ENCODE measurements around the gene C3orf20.

DNA sequence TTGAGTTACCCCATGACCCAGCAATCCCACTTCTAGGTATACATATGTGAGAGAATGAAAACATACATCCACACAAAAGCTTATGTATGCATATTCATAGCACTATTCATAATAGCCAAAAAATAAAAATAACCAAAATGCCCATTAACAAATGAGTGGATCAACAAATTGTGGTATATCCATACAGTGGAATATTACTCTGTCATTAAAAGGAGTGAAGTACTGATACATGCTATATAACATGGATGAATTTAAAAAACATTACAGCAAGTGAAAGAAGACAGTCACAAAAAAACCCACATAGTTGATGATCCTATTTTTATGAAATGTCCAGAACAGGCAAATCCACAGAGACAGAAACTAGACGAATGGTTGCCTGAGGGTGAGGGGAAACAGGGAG, 5.2 kb downstream of the C3orf20 start:
- TF ChIP-seq EZH2 (IDR thresholded peaks at IDR 0.05) (no peak), POLR2AphosphoS5 (IDR thresholded peaks at IDR 0.05; ENCODE audit: borderline replicate concordance, low read depth, low read length) (no peak), FOXP2 (optimal IDR thresholded peaks at IDR 0.05; ENCODE audit: control extremely low read depth, extremely low read length, insufficient read depth) (no peak)

Measured in SK-N-MC (cell line).